Activated naive CD4-positive, alpha-beta T cell (primary cell): Measurements from ENCODE around the gene ABCA3.

ENCODE experiments used
- DNase-seq, 4 experiments: peaks; one replicate each; lab custom pipeline; 2025; lab: John Stamatoyannopoulos, UW

ABCA3 gene

DNA sequence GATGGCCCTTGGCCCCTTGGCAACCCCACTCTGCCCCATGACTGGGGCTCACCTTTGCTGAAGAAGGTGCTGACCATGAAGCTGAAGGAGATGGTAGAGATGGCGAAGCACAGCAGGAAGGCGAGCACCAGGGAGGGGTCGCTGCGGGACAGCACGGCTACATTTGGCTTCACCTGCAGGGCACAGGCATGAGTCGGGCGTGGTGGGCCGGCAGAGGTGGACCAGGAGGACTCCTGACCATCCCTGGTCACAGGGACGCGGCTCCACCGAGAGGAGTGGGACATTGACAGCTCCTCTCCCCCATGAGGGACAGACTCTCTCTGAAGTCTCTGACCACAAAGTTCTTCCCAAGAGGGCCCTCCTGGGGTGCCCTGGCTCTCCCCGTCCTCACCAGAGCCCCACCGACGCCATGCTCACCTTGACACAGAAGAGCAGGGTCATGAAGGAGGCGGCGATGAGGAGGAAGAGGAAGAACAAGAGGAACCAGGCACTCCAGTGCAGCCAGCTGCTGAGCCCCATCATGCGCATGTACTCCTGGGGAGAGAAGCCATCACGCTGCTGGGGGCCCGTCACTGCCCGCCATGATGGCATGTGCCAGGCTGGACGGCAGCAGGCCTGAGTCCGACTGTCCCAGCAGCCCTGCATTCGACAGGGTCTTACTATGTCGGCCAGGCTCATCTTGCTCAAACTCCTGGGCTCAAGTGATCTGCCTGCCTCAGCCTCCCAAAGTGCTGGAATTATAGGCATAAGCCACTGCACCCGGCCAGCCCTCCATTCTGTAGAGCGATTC lies 23.1 kb downstream of the ABCA3 start:
- DNase-seq: no peak

DNA sequence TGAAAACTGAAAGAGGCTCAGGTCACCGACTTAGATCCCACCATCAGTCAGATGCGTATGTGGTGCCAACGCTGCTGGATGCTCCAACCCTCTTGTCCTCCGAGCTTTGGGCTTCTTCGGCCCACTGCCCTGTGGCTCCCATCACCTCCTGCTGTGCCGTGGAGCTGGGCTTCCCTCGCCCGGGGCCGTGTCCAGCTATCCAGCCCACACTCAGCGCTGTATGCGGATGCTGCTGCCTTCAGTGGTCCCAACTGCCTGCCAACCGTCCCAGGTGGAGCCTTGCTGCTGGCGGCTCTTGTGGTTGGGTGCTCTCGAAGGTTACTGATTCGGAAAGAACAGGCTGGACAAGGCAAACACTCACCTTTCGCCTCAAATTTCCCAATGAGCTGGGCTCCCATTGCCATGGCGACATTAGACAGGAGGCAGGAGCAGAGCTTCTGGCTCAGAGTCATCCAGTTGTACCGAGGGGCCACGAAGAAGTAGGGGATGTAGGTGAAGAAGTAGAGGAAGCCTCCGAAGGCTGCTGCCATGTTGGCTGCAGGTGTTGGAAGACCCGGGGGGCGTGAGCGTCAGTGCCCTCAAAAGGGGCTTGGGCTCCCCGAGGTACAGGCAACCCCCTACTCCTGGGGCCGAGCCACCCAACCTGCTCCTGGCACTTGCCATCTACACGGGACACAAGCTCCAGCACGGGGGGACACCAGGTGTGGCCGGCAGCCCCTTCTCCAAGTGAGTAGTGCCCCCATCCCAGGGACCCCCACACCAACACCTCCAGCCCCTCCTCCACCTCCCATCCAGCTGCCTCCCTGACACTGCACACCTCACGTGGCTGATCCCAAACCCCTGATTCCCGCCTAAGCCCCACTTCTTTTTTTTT lies 32.2 kb downstream of the ABCA3 start:
- DNase-seq: no peak

DNA sequence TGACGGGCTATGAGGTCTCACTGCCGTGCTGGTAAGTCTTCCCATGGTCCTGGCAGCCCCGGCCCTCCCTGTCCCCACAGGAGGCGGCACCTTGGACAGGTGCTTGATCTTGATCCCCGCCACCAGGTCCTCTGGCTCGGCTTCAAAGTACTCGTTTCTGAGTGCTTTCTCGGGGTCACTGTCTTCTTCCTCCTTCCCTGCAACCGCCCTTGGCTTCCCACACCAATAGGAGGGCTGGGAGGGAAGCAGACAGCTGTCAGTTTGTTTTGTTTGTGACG lies 40.7 kb downstream of the ABCA3 start:
- DNase-seq: no peak

DNA sequence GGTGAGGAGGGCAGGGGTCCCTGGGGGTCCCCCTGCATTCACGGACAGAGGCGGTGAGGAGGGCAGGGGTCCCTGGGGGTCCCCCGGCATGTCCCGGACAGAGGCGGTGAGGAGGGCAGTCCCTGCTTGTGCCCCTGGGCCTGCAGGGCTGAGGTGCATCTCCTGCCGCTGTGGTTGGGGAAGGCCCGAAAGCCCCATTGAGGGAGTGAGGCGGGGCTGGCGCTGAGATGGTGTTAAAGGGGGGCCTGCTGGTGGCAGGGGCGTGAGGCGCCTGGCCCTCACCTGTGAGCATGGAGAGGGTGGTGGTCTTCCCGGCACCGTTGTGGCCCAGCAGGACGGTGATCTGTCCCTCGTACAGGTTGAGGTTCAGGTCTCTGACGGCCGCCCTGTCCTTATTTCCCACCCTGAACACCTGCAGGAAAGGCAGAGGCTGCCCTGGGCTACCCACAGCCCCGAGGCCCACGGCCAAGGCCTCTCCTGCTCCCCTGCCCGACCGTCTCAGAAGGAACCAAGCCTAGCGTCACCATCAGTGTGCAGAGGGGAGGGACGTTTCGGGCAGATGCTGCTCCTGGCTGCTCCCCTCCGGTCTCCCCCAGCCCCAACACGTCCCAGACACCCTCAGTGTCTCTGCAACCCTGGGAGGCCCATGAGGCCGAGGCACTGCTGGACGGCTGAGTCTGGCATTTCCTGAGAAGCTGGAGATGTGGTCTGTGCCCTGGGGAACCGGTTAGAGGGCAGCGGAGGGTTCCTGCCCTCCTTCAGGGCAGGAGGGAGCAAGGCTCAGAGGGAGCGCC lies 41.2 kb downstream of the ABCA3 start:
- no peak for DNase-seq

DNA sequence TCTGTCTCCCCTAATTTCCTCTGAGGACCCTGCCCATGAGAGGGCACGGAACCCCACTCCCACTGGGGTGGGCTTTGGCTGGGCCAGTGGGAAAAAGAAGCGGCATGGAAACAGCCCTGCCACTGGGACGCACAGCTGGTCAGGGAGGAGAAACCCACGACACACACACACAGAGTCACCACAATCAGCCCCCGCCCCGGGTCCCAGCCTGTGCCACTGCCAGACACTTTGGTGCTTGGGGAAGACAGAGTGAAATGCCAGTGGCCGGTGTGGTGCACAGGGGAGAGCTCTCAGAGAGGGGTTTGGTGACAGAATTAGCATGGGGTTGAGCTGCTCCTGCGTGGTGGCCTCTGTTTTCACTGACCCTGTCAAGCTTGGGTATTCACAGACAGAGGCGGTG lies 41.9 kb downstream of the ABCA3 start:
- DNase-seq: no peak

DNA sequence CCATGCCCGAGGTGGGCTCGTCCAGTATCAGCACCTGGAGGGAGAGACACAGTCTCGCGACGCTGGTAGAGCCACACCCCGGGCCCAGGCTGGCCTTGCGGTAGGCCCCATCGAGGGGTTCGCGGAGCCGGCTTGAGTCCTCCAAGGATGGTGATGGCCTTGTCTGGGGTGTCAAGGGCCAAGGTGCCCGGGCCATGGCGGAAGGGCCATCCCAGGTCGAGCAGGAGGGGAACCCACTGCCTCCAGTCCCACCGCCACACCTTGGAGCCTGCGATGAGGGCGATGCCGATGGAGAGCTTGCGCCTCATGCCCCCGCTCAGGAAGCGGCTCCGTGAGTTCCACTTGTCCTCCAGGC lies 43.0 kb downstream of the ABCA3 start:
- no peak for DNase-seq

DNA sequence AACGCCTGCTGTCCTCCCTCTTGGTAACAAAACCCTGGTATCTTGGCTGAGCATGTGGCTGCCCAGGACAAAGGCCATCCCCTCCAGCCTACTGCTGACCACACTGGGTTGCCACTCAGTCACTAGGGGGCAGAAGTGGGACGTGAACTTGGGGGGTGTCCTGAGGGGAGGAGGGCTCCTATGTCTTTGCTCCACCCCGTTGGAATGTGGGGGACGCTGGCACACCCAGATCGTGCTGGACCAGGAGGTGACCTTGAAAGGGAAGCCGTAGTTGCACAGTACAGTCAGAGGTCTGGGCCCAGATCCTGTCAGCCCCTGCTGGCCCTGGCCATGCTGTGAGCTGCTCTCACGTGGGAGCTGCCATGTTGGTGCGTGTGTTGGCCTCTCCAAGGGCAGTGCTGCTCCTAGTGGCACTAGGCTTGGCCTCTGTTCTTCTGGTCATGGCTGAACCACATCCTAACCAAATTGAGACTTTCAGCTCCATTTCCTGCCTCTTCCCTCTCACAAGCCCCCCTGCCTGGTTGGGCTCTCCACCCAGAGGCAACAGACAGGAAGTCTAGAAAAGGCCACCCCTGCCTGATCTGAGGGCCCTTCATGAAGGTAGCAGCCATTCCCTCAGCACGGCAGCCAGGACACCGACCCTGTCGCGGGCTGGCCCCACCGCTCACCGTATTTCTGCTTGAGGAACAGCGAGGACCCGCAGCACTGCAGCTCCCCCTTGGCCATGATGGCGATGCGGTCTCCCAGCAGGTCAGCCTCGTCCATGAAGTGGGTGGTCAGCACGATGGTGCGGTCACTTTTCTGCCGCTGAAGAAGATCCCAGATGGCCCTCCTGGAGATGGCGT lies 43.6 kb downstream of the ABCA3 start:
- DNase-seq: no peak

DNA sequence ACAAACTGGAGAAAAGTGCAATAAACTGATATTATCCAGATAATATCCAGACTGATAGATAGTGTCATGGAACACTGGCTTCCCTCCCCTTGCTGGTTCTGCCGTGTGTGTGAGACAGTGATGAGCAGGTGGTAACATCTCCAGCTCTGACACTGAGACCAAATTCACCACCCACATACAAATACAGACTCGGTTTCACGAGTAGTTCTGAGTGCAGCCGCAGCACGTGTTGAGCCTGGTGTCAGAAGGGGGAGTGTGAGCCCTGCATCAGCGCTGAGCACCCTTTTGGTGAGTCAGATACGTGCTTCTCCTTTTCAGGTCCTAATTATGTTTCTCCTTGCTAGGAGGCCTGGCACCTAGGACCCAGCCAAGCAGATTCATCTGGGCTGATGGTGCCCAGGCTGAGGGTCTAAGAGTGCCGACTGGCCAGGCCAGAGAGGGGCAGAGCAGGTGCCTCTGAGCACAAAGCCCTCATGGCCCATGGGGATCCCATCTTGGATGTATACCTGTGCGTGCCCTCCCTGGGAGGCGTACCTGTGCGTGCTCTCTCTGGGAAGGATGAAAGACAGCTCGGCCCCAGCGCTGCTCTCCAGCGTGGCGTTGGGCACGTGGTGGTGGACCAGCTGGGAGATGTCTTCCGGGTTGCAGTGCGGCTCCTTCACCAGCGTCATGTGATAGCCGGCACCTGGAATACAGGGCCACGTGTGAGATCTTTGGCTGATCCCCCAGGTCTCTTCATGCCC lies 45.3 kb downstream of the ABCA3 start:
- no peak for DNase-seq

DNA sequence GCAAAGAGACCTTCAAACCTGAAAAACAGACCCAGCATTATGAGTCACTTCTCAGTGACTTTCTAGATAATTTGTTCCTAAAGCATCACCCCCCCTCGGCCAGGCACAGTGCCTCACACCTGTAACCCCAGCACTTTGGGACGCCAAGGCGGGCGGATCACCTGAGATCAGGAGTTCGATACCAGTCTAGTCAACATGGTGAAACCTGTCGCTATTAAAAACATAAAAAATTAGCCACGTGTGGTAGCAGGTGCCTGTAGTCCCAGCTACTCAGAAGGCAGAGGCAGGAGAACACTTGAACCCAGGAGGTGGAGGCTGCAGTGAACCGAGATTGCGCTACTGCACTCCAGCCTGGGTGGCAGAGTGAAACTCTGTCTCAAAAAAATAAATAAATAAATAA lies 48.3 kb downstream of the ABCA3 start:
- DNase-seq: no peak

DNA sequence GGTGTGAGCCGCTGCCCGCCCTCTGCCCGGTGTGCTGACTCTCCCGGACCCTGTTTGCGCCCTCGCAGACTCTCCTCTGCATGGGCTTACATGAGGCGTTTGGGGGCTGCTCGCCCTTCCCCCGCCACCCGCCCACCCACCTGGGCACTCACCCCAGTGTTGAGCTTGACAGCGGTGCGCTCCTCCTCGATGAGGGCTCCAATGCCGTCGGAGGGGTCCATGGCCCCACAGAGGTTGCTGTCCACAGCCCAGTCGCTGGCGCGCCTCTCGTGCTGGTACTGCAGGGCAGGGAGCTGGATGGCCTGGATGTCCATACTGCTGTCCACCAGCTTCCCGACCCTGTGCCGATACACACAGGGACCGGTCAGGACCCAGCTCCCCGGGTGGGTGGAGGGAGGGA lies 51.2 kb downstream of the ABCA3 start:
- DNase-seq: no peak

DNA sequence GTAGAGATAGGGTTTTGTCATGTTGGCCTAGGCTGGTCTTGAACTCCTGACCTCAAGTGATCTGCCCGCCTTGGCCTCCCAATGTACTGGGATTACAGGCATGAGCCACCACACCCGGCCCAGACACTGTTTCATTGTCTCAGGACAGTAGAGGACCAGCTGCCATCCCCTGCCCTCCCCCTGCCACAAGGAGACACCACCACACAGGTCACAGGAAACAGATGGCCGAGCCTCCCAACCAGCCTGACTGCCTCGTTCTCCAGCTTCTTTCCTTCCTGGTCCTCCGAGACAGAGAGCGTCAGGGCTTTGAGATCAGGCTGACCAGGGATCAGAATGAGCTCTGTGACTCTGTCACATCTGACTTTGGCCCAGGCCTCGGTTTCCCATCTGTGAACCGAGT lies 51.8 kb downstream of the ABCA3 start:
- no peak for DNase-seq

DNA sequence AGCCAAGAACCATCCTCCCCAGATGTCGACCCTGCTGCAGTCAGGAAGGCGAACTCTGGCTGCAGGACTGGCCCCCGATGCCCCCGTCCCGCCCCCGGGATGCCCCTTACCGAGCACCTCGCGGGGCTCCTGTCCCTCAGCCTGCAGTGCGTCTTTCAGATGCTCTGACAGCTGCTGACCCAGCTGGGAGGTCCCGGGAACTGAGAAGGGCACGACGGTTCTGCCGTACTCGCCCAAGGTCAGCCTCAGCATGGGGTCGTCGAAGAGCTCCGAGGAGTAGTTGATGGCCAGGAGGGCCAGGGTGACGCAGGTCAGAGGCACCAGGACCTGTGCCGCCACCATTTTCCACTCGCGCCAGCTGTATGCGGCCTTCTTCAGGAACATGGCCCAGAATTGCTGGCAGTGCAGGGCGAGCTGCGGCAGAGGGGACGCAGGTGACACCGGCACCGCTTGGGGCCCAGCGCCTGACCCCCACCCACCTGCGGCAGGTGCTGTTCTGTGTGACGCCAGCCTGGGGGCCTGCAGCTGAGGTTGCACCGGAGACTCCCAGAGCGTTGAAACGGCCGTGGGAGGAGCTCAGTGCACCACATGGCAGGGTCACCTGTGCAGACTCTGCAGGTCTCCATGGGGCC lies 52.5 kb downstream of the ABCA3 start:
- DNase-seq: no peak

DNA sequence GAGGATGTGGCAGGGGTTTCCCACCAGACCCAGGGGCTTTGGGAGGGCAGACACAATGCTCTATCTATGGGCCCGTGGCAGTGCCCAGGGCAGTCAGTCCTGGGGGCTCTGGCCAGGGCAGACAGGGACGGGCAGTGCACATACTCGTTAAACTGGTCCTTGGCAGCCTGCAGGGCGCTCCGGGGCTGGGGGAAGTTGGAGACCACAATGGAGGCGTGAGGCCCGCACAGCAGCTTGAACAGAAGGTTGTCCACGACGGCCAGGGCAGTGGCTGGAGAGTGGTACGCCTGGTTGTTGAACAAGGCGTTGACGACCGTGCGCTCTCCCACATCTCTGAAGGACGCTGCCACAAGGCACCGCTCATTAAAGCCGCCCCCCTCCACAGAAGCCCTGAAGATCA lies 54.0 kb downstream of the ABCA3 start:
- DNase-seq: no peak

DNA sequence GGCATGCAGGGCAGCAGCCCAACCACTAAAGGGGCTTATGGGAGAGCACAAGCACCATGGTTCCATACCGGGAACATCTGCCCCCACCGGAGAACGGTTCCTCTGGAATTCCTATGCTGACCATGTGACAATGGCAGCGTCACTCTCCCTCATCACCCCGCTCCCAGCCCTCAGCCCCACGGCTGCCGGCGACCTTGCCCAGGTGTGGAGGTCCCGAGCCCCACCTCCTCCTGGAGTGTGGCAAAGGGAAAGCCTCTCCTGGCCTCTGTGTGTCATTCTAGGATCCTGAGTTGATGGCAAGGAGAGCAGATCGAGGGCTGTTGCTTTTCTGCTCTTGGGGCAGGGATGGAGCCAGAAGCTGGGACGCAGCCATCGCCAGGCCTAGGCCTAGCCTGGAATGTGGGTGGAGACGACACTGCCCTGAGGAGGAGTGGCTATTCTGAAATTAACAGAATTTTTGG lies 54.8 kb downstream of the ABCA3 start:
- DNase-seq: no peak

DNA sequence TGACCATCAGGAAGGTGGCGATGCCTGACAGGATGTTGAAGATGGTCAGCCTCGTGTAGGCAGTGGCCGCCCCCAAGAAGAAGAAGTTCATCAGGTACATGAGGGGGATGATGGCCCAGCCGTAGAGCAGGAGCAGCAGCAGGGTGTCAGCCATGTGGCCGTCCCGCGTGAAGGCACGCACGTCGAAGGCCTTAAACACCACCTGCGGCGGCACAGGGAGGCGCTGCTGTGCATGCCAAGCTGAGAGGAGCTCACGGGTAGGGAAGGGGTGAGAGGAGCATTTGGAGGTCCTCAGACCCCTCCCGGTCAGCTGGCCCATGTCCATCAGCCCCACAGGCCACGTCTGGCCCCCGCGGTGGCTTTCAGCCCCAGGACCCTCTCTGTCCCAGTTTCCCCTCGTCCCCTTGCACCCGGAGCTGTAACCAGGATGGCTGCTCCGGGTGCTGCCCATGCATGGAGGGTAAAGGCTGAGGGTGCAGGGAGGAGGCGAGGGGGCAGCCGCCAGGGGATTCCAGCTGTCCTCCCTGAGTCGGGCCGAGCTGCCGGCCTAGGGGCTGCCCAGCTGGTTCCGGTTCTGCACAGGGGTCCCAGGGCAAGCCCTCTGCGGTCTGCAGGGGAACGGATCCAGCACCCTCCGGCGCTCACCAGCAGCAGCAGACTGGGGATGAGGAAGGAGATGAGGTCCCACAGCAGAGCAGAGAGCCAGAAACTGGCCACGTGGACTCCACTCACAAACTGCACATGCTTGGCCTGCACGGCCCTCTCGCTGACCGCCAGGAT lies 55.5 kb downstream of the ABCA3 start:
- DNase-seq: no peak

DNA sequence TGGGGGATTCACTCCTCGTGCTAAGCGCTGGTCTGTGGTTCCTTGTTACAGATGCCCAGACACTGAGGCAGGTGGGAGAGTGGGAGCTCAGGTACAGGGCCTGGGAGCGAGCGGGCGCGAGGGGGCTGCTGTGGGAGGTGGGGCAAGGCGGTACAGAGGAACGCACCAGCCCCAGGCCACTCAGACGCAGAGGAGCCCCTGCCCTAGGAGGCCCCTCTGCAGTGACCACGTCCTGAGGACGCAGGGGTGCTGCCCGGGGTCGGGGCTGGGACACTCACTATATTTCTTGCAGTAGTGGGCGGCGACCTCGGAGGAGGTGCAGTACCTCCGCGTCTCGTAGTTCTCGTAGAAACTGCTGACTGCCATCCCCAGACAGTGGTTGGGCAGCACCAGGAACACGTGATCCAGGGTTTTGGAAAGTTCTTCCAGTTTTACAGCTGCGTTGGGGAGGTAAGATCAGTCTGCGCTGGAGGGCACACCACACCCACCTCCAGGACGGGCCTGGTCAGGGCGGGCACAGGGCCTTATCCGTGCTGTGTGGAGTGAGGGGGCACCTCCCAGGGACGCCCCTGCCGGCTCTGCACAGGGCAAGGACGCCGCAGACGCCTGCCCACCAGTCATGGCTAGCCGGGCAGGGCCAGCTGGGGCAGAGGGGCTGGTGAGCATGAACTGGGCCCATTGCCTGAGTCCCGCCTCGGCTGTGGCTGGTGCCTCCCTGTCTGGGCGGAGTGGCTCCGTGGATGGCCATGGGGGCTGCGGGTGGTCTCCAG lies 56.3 kb downstream of the ABCA3 start:
- DNase-seq: no peak

DNA sequence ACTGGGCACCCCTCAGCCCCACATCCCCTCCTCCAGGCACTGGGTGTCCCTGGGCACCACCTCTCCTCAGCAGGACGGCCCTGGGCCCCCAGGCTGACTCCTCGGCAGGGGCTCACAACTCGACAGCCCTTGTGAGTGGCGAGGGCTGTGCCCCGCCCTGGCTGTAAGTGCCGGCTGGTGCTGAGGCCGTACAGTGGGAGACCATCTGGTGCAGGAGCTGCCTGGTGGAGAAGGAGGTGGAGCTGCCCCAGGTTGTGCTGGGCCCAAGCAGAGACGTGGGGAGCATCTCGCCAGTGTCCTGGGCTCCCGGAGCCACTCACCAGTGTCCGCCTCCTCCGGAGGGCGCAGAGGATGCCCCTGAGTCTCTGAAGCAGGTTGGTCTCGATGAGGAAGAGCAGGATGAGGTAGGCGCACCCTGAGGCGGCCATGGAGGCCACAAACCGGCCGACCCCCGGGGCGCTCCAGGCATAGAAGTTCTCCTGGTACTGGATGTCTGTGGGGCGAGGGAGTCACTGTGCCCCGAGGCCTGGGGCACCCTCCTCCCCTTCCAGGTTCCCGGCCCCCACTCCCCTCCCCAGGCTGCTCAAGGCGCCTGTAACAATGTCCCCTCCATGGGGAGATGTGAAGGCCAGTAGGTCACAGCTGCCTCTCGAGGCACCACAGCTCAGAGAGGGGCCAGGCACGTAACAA lies 57.5 kb downstream of the ABCA3 start:
- no peak for DNase-seq

DNA sequence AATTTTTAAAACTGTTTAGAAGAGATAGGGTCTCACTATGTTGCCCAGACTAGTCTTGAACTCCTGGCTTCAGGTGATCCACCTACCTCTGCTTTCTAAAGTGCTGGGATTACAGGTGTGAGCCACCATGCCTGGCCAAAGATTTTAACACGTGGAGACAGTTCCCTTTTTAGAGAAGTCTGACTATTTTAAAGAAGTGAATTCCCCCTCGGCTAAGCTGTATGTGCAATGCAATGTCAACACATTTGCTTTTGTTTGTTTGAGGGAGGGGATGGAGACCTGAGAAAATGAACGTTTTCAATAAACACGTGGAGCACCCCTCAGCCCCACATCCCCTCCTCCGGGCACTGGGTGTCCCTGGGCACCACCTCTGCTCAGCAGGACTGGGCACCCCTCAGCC lies 58.3 kb downstream of the ABCA3 start:
- DNase-seq: no peak
